Measurements from ENCODE around the gene AZI2. TPM values are rescaled to one million over a fixed set of nuclear protein-coding genes. Genes with fewer than 3 reads are reported as not detected.

The AZI2 gene
- polyA plus RNA-seq (2013, experiment 1 of 2), result 74.6 TPM
- 79.9 TPM for polyA plus RNA-seq (2013, experiment 2 of 2)

GRCh38 chr3:28348629-28349468 lies at the start of gene AZI2, which contains the start of gene ZCWPW2:
AZI2 (minus strand) TSS chr3:28348824; CDS start chr3:28340617, 8,207 bp downstream.
ZCWPW2 (plus strand) TSS chr3:28348721; CDS start chr3:28413069, 64,348 bp downstream.
- Histone ChIP-seq H3K9me3 (ENCODE audit: control insufficient read depth, low read length) (no peaks in the 10 kb centered on the region), H3K4me1 (ENCODE audit: control insufficient read depth, insufficient read depth, low read length, poor library complexity, severe bottlenecking) (no peaks in the 10 kb centered on the region), H3K36me3 (ENCODE audit: control insufficient read depth, insufficient read depth, low read length) (no peaks in the 10 kb centered on the region), H3K4me3 (ENCODE audit: extremely low read depth, insufficient read depth, low read length, poor library complexity, severe bottlenecking) (peak within 1 kb of the TSS; percentile 84), H3K27ac (ENCODE audit: low read depth, low read length, severe bottlenecking) (peak within 1 kb of the TSS; percentile 99)
- WGBS, 2 experiments (ENCODE audit: insufficient coverage in 2 of 2), result 0% methylated on average over 66 to 69 of the region's 83 CpGs

- Histone ChIP-seq H3K36me3 (ENCODE audit: control insufficient read depth, insufficient read depth, low read length) (no peaks in the 10 kb centered on the region), H3K9me3 (ENCODE audit: control insufficient read depth, low read length) (no peaks in the 10 kb centered on the region), H3K4me1 (ENCODE audit: control insufficient read depth, insufficient read depth, low read length, poor library complexity, severe bottlenecking) (no peaks in the 10 kb centered on the region), H3K27ac (ENCODE audit: low read depth, low read length, severe bottlenecking) (no peak overlapping the region), H3K4me3 (ENCODE audit: extremely low read depth, insufficient read depth, low read length, poor library complexity, severe bottlenecking) (no peak overlapping the region)
- no CpG with 5 or more reads among the region's 1 CpG for WGBS, 2 experiments (ENCODE audit: insufficient coverage in 2 of 2)
These were observed 40.4 kb upstream of the AZI2 start for GRCh38 chr3:28388978-28389377.

- H3K27ac ChIP-seq (ENCODE audit: low read depth, low read length, severe bottlenecking), result no peak overlapping the region
- no peaks in the 10 kb centered on the region for H3K4me1 ChIP-seq (ENCODE audit: control insufficient read depth, insufficient read depth, low read length, poor library complexity, severe bottlenecking)
- no peaks in the 10 kb centered on the region for H3K36me3 ChIP-seq (ENCODE audit: control insufficient read depth, insufficient read depth, low read length)
- no peaks in the 10 kb centered on the region for H3K9me3 ChIP-seq (ENCODE audit: control insufficient read depth, low read length)
- no peak overlapping the region for H3K4me3 ChIP-seq (ENCODE audit: extremely low read depth, insufficient read depth, low read length, poor library complexity, severe bottlenecking)
- 81% methylated on average over 3 of the region's 5 CpGs; no CpG with 5 or more reads in 1 of the 2 experiments for WGBS, 2 experiments (ENCODE audit: insufficient coverage in 2 of 2)
These were observed 37.4 kb upstream of the AZI2 start for GRCh38 chr3:28386049-28386448.

- WGBS, 2 experiments (ENCODE audit: insufficient coverage in 2 of 2), result 100% methylated on average over 1 of the region's 4 CpGs; no CpG with 5 or more reads in 1 of the 2 experiments
- no peaks in the 10 kb centered on the region for H3K36me3 ChIP-seq (ENCODE audit: control insufficient read depth, insufficient read depth, low read length)
- no peaks in the 10 kb centered on the region for H3K4me1 ChIP-seq (ENCODE audit: control insufficient read depth, insufficient read depth, low read length, poor library complexity, severe bottlenecking)
- no peaks in the 10 kb centered on the region for H3K9me3 ChIP-seq (ENCODE audit: control insufficient read depth, low read length)
- H3K4me3 ChIP-seq (ENCODE audit: extremely low read depth, insufficient read depth, low read length, poor library complexity, severe bottlenecking), result no peak overlapping the region
- H3K27ac ChIP-seq (ENCODE audit: low read depth, low read length, severe bottlenecking), result no peak overlapping the region
These were observed 27.8 kb upstream of the AZI2 start for GRCh38 chr3:28376424-28376823.

- Histone ChIP-seq H3K9me3 (ENCODE audit: control insufficient read depth, low read length) (no peaks in the 10 kb centered on the region), H3K4me1 (ENCODE audit: control insufficient read depth, insufficient read depth, low read length, poor library complexity, severe bottlenecking) (no peaks in the 10 kb centered on the region), H3K27ac (ENCODE audit: low read depth, low read length, severe bottlenecking) (peak overlapping the region; percentile 99), H3K4me3 (ENCODE audit: extremely low read depth, insufficient read depth, low read length, poor library complexity, severe bottlenecking) (peak overlapping the region; percentile 84), H3K36me3 (ENCODE audit: control insufficient read depth, insufficient read depth, low read length) (no peaks in the 10 kb centered on the region)
- WGBS, 2 experiments (ENCODE audit: insufficient coverage in 2 of 2), result 5 to 25% methylated on average over 4 to 6 of the region's 13 CpGs
These were observed 911 bp upstream of the AZI2 start for GRCh38 chr3:28349469-28350000.

GRCh38 chr3:28348265-28348628 lies 377 bp downstream of the AZI2 start:
- WGBS, 2 experiments (ENCODE audit: insufficient coverage in 2 of 2), result 0% methylated on average over 2 to 5 of the region's 16 CpGs
- Histone ChIP-seq H3K4me3 (ENCODE audit: extremely low read depth, insufficient read depth, low read length, poor library complexity, severe bottlenecking) (peak overlapping the region; percentile 84), H3K9me3 (ENCODE audit: control insufficient read depth, low read length) (no peaks in the 10 kb centered on the region), H3K36me3 (ENCODE audit: control insufficient read depth, insufficient read depth, low read length) (no peaks in the 10 kb centered on the region), H3K4me1 (ENCODE audit: control insufficient read depth, insufficient read depth, low read length, poor library complexity, severe bottlenecking) (no peaks in the 10 kb centered on the region), H3K27ac (ENCODE audit: low read depth, low read length, severe bottlenecking) (peak overlapping the region; percentile 99)

GRCh38 chr3:28347374-28348264 lies 1.0 kb downstream of the AZI2 start:
- Histone ChIP-seq H3K4me3 (ENCODE audit: extremely low read depth, insufficient read depth, low read length, poor library complexity, severe bottlenecking) (peak overlapping the region; percentile 84), H3K36me3 (ENCODE audit: control insufficient read depth, insufficient read depth, low read length) (no peaks in the 10 kb centered on the region), H3K4me1 (ENCODE audit: control insufficient read depth, insufficient read depth, low read length, poor library complexity, severe bottlenecking) (no peaks in the 10 kb centered on the region), H3K27ac (ENCODE audit: low read depth, low read length, severe bottlenecking) (peak overlapping the region; percentile 99), H3K9me3 (ENCODE audit: control insufficient read depth, low read length) (no peaks in the 10 kb centered on the region)
- 18 to 21% methylated on average over 9 to 12 of the region's 16 CpGs for WGBS, 2 experiments (ENCODE audit: insufficient coverage in 2 of 2)

- no peak overlapping the region for H3K4me3 ChIP-seq (ENCODE audit: extremely low read depth, insufficient read depth, low read length, poor library complexity, severe bottlenecking)
- WGBS, 2 experiments (ENCODE audit: insufficient coverage in 2 of 2), result no CpG with 5 or more reads among the region's 1 CpG
These were observed 2.9 kb downstream of the AZI2 start for GRCh38 chr3:28345690-28346089.

GRCh38 chr3:28343144-28343543 lies 5.5 kb downstream of the AZI2 start:
- Histone ChIP-seq H3K4me3 (ENCODE audit: extremely low read depth, insufficient read depth, low read length, poor library complexity, severe bottlenecking) (no peak overlapping the region), H3K27ac (ENCODE audit: low read depth, low read length, severe bottlenecking) (no peak overlapping the region), H3K9me3 (ENCODE audit: control insufficient read depth, low read length) (no peaks in the 10 kb centered on the region), H3K36me3 (ENCODE audit: control insufficient read depth, insufficient read depth, low read length) (peaks cover 7% of the 10 kb centered on the region), H3K4me1 (ENCODE audit: control insufficient read depth, insufficient read depth, low read length, poor library complexity, severe bottlenecking) (no peaks in the 10 kb centered on the region)

More at GRCh38 chr3:28345690-28346089, 2.9 kb downstream of the AZI2 start:
- peaks cover 3% of the 10 kb centered on the region for H3K36me3 ChIP-seq (ENCODE audit: control insufficient read depth, insufficient read depth, low read length)
- H3K9me3 ChIP-seq (ENCODE audit: control insufficient read depth, low read length), result no peaks in the 10 kb centered on the region
- H3K27ac ChIP-seq (ENCODE audit: low read depth, low read length, severe bottlenecking), result no peak overlapping the region
- H3K4me1 ChIP-seq (ENCODE audit: control insufficient read depth, insufficient read depth, low read length, poor library complexity, severe bottlenecking), result no peaks in the 10 kb centered on the region

GRCh38 chr3:28337230-28337629 lies 11.4 kb downstream of the AZI2 start:
- Histone ChIP-seq H3K4me3 (ENCODE audit: extremely low read depth, insufficient read depth, low read length, poor library complexity, severe bottlenecking) (no peak overlapping the region), H3K4me1 (ENCODE audit: control insufficient read depth, insufficient read depth, low read length, poor library complexity, severe bottlenecking) (no peaks in the 10 kb centered on the region), H3K9me3 (ENCODE audit: control insufficient read depth, low read length) (no peaks in the 10 kb centered on the region), H3K27ac (ENCODE audit: low read depth, low read length, severe bottlenecking) (no peak overlapping the region), H3K36me3 (ENCODE audit: control insufficient read depth, insufficient read depth, low read length) (peaks cover 27% of the 10 kb centered on the region)

All from mesodermal cell (in vitro differentiated cells).